Left renal cortex interstitium (tissue), 4 donors: Measurements from ENCODE around the gene RASA3. TPM values are rescaled to one million over a fixed set of nuclear protein-coding genes. Genes with fewer than 3 reads are reported as not detected.

Source experiments
- DNase-seq, 4 donors: peaks; one replicate each; pipeline ENCODE4 v3.0.0-alpha.2; 2013; ENCODE audit warnings: low read depth in 4 of 4, low spot score in 2 of 4, missing footprints in 1 of 4
- polyA plus RNA-seq, 4 donors: library from polyadenylated mRNA; unstranded; fragments of 120-200 nt; gene quantifications; one replicate each; pipeline ENCODE4 v1.2.1, GENCODE V29; 2013; ENCODE audit not compliant: insufficient read length in 4 of 4

The RASA3 gene
- polyA plus RNA-seq, 4 donors, result 12.4 to 16.0 (median 13.8) TPM

- DNase-seq, result no peak
Observed at GRCh38 chr13:114070098-114070799, 62.2 kb downstream of the RASA3 start.

- DNase-seq, result no peak
Observed at GRCh38 chr13:114069376-114070097, 62.9 kb downstream of the RASA3 start.

- no peak for DNase-seq
Observed at GRCh38 chr13:114068656-114069318, 63.6 kb downstream of the RASA3 start.

- DNase-seq, result no peak
Observed at GRCh38 chr13:114067886-114068651, 64.4 kb downstream of the RASA3 start.

GRCh38 chr13:114067381-114067885 is 65.0 kb downstream of the RASA3 start:
- no peak for DNase-seq

- no peak for DNase-seq
Observed at GRCh38 chr13:114066956-114067355, 65.5 kb downstream of the RASA3 start.

- no peak for DNase-seq
Observed at GRCh38 chr13:114065926-114066774, 66.3 kb downstream of the RASA3 start.

GRCh38 chr13:114065141-114065925 is 67.1 kb downstream of the RASA3 start:
- no peak for DNase-seq

GRCh38 chr13:114064450-114065140 is 67.8 kb downstream of the RASA3 start:
- no peak for DNase-seq

- no peak for DNase-seq
Observed at GRCh38 chr13:114063545-114064449, 68.6 kb downstream of the RASA3 start.

GRCh38 chr13:114062754-114063153 is 69.7 kb downstream of the RASA3 start:
- no peak for DNase-seq

GRCh38 chr13:114062341-114062740 is 70.1 kb downstream of the RASA3 start:
- DNase-seq, result no peak

GRCh38 chr13:114061744-114062143 is 70.7 kb downstream of the RASA3 start:
- no peak for DNase-seq

- no peak for DNase-seq
Observed at GRCh38 chr13:114061047-114061446, 71.4 kb downstream of the RASA3 start.

- no peak for DNase-seq
Observed at GRCh38 chr13:114059946-114060860, 72.2 kb downstream of the RASA3 start.

GRCh38 chr13:114059428-114059827 is 73.0 kb downstream of the RASA3 start:
- no peak for DNase-seq
